RWPE1 (cell line): ENCODE results near the gene CYBRD1.

Experiments
- CTCF ChIA-PET: fragments of 350-600 bp; sonication (Branson Sonifier 250); formaldehyde crosslinking; extraction: SDS; loops from one replicate; lab custom pipeline; 2021; lab: Yijun Ruan, JAX
- POLR2A ChIA-PET: fragments of 400-600 bp; formaldehyde crosslinking; extraction: SDS; loops from one replicate; lab custom pipeline; 2020; ENCODE audit warnings: antibody characterized with exemption; ENCODE audit not compliant: low non-redundant PET; lab: Yijun Ruan, JAX
- DNase-seq: peaks from one replicate; pipeline ENCODE4 v3.0.0; 2012; ENCODE audit warnings: low spot score
- H3K27ac ChIP-seq: fragments of 450-650 bp; 2 replicates; pipeline ENCODE4 v1.5.1; 2017
- CTCF ChIP-seq: fragments of 450-650 bp; conservative IDR thresholded peaks from 2 replicates; pipeline ENCODE4 v1.5.1; 2017; ENCODE audit warnings: low read depth, mild to moderate bottlenecking

CYBRD1 gene

GRCh38 chr2:171557363-171557762 is 35.1 kb downstream of the CYBRD1 start:
- DNase-seq, result no peak
- POLR2A ChIA-PET, result no interaction called here
- CTCF ChIA-PET, result interaction anchor here (0.6 to 0.8 kb wide), 2 partner anchors 16 to 101 kb away, joined by 3 to 4 read pairs; no protein-coding TSS in a partner anchor
- H3K27ac ChIP-seq, result no peak overlapping the region
- TF ChIP-seq CTCF, result no peak

GRCh38 chr2:171563301-171563700 is 41.0 kb downstream of the CYBRD1 start:
- CTCF ChIA-PET, result no interaction called here

GRCh38 chr2:171564463-171564862 is 42.2 kb downstream of the CYBRD1 start:
- CTCF ChIA-PET, result no interaction called here
- no peak for TF ChIP-seq CTCF
- no peak for DNase-seq
- POLR2A ChIA-PET, result interaction anchor here (0.7 kb wide), 1 partner anchor 41 kb away, joined by 5 read pairs; no protein-coding TSS in a partner anchor
- H3K27ac ChIP-seq, result no peak overlapping the region

More at GRCh38 chr2:171563301-171563700, 41.0 kb downstream of the CYBRD1 start:
- no peak for TF ChIP-seq CTCF
- DNase-seq, result no peak
- POLR2A ChIA-PET, result no interaction called here
- H3K27ac ChIP-seq, result no peak overlapping the region

- no peak for DNase-seq
- CTCF ChIA-PET, result no interaction called here
- no peak overlapping the region for H3K27ac ChIP-seq
- TF ChIP-seq CTCF, result no peak
- POLR2A ChIA-PET, result no interaction called here
These were observed 43.8 kb downstream of the CYBRD1 start for GRCh38 chr2:171566057-171566456.

- ChIA-PET POLR2A (no interaction called here), CTCF (no interaction called here)
- no peak overlapping the region for H3K27ac ChIP-seq
- TF ChIP-seq CTCF, result no peak
- no peak for DNase-seq
These were observed 44.5 kb downstream of the CYBRD1 start for GRCh38 chr2:171566753-171567152.

- POLR2A ChIA-PET, result no interaction called here
- no peak for TF ChIP-seq CTCF
- CTCF ChIA-PET, result interaction anchor here (0.6 kb wide), 1 partner anchor 12 kb away, joined by 3 read pairs; no protein-coding TSS in a partner anchor
- no peak for DNase-seq
- H3K27ac ChIP-seq, result no peak overlapping the region
These were observed 45.8 kb downstream of the CYBRD1 start for GRCh38 chr2:171568089-171568488.

GRCh38 chr2:171571721-171572120 is 49.4 kb downstream of the CYBRD1 start:
- ChIA-PET POLR2A (no interaction called here), CTCF (interaction anchor here (0.6 kb wide), 2 partner anchors 17 to 136 kb away, joined by 3 read pairs; no protein-coding TSS in a partner anchor)
- TF ChIP-seq CTCF, result no peak
- no peak overlapping the region for H3K27ac ChIP-seq
- no peak for DNase-seq
